22Rv1 (cell line): ENCODE results near the gene DLGAP5.

ENCODE experiments used
- ZFX ChIP-seq: fragments of 450-650 bp; IDR thresholded peaks from 2 replicates; pipeline ENCODE4 v1.6.1; 2017; ENCODE audit warnings: antibody characterized with exemption, borderline replicate concordance
- TF ChIP-seq, protein P1 (sequence below): fragments of 450-650 bp; IDR thresholded peaks from 2 replicates; pipeline ENCODE4 v1.5.1; 2017; ENCODE audit warnings: mild to moderate bottlenecking

DNA sequence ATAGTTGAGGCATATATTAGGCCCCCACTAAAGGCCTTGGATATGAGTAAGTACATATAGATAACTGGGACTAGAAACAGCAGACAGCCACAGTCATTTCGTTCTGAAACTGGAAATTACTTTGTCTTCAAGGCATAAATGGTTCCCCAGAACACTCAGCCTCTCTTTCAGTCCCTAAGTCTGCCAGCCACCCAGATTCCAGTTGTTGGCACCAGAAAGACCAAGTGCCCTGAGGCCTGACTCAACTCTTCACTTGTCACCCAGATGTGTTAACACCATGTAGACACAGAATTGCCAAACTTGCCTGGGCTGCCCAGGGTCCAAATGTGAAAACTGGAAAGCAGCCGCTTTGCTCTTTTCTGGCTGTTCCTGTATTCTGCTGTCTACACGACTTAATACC is 65.4 kb downstream of the DLGAP5 start:
- TF ChIP-seq, protein P1, sequence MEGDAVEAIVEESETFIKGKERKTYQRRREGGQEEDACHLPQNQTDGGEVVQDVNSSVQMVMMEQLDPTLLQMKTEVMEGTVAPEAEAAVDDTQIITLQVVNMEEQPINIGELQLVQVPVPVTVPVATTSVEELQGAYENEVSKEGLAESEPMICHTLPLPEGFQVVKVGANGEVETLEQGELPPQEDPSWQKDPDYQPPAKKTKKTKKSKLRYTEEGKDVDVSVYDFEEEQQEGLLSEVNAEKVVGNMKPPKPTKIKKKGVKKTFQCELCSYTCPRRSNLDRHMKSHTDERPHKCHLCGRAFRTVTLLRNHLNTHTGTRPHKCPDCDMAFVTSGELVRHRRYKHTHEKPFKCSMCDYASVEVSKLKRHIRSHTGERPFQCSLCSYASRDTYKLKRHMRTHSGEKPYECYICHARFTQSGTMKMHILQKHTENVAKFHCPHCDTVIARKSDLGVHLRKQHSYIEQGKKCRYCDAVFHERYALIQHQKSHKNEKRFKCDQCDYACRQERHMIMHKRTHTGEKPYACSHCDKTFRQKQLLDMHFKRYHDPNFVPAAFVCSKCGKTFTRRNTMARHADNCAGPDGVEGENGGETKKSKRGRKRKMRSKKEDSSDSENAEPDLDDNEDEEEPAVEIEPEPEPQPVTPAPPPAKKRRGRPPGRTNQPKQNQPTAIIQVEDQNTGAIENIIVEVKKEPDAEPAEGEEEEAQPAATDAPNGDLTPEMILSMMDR: no peak
- no peak for TF ChIP-seq ZFX
